K562 (cell line): ENCODE data around the gene ZNF300. TPM values are rescaled to one million over a fixed set of nuclear protein-coding genes. Genes with fewer than 3 reads are reported as not detected.
A peak's percentile ranks its signal among the peaks of the same experiment; 100 is the strongest.

Source experiments
- ATAC-seq: fragments of 200-7000 bp; cut with Tn5 transposase; 3 replicates; pipeline ENCODE4 v1.9.1; 2020; ENCODE audit warnings: moderate library complexity
- BruUV-seq: library from RNA; stranded (reverse); fragments of 400-500 nt; replicated peaks from 2 replicates; lab custom pipeline; 2021; lab: Mats Ljungman, UMichigan
- CTCF ChIA-PET: fragments of 300-600 bp; formaldehyde crosslinking; extraction: SDS; loops from one replicate; lab custom pipeline; 2021; ENCODE audit warnings: low intra/inter-chr PET ratio; lab: Yijun Ruan, JAX
- POLR2A ChIA-PET: fragments of 300-600, 350-650 bp; sonication (Branson Sonifier 250); formaldehyde crosslinking; extraction: SDS; loops from one replicate; lab custom pipeline; 2021; ENCODE audit warnings: antibody characterized with exemption, inconsistent platforms; lab: Yijun Ruan, JAX
- DNase-seq, 4 experiments: peaks; one replicate each; pipeline versions ENCODE4 v3.0.0 to v3.0.0-alpha.2; 2011 to 2018; ENCODE audit warnings: low spot score in 3 of 4, mixed read lengths in 3 of 4; ENCODE audit errors: extremely low read depth in 1 of 4
- FAIRE-seq: peaks from 2 replicates; lab custom pipeline; 2011; peaks lifted over from hg19 to GRCh38; lab: Jason Lieb, UNC
- H2AFZ ChIP-seq: 2 replicates; pipeline ENCODE4 v1.6.0; 2011; ENCODE audit warnings: low read depth, low read length, control low read depth, inconsistent platforms
- H3K27ac ChIP-seq: fragments of 200-600 bp; 3 replicates; pipeline ENCODE4 v1.8.0; 2011; ENCODE audit warnings: low read depth, mild to moderate bottlenecking, control low read depth, inconsistent platforms, low read length, moderate library complexity, mixed read lengths; ENCODE audit errors: extremely low read depth
- H3K27me3 ChIP-seq, 2 experiments: fragments of 300-600 bp in 1 of 2; 2 replicates in 1 of 2; 3 replicates in 1 of 2; pipeline versions ENCODE4 v1.6.0 to v1.8.0; 2011; ENCODE audit warnings: inconsistent platforms in 2 of 2, low read length in 2 of 2, mild to moderate bottlenecking in 1 of 2, mixed read lengths in 1 of 2, moderate library complexity in 1 of 2; ENCODE audit not compliant: control insufficient read depth in 2 of 2, insufficient read depth in 2 of 2
- H3K36me3 ChIP-seq: fragments of 300-600 bp; 3 replicates; pipeline ENCODE4 v1.8.0; 2011; ENCODE audit warnings: mild to moderate bottlenecking, low read length, inconsistent platforms; ENCODE audit not compliant: control insufficient read depth, insufficient read depth
- H3K4me1 ChIP-seq, 2 experiments: fragments of 200-600 bp in 1 of 2; replicated peaks in 1 of 2; 2 replicates in 1 of 2; 3 replicates in 1 of 2; pipeline versions ENCODE4 v1.5.1 to v1.8.0; 2011; ENCODE audit warnings: inconsistent platforms in 2 of 2, low read length in 2 of 2, mild to moderate bottlenecking in 1 of 2, mixed read lengths in 1 of 2, moderate library complexity in 1 of 2; ENCODE audit not compliant: control insufficient read depth in 2 of 2, insufficient read depth in 2 of 2
- H3K4me2 ChIP-seq: 2 replicates; pipeline ENCODE4 v1.6.1; 2011; ENCODE audit warnings: low read length, control low read depth, inconsistent platforms, mixed read lengths; ENCODE audit not compliant: insufficient read depth
- H3K4me3 ChIP-seq: fragments of 200-600 bp; sonication (generic), shearing (Covaris generic); 2 replicates; pipeline ENCODE4 v1.5.1; 2016; ENCODE audit warnings: control low read depth, inconsistent platforms
- H3K79me2 ChIP-seq: fragments of 200-600 bp; 3 replicates; pipeline ENCODE4 v1.8.0; 2011; ENCODE audit warnings: low read length, inconsistent platforms; ENCODE audit not compliant: control insufficient read depth, insufficient read depth
- H3K9ac ChIP-seq, 2 experiments: 2 replicates each; pipeline versions ENCODE4 v1.6.0 to v1.6.1; 2011; ENCODE audit warnings: low read depth in 2 of 2, low read length in 2 of 2, control low read depth in 1 of 2, inconsistent platforms in 1 of 2, mild to moderate bottlenecking in 1 of 2, mixed read lengths in 1 of 2; ENCODE audit not compliant: insufficient read depth in 1 of 2
- H3K9me1 ChIP-seq: one replicate; pipeline ENCODE4 v1.6.0; 2011; ENCODE audit warnings: inconsistent platforms, mild to moderate bottlenecking, low read length, moderate library complexity; ENCODE audit not compliant: control insufficient read depth, insufficient read depth
- H3K9me3 ChIP-seq: replicated peaks from 2 replicates; pipeline ENCODE4 v1.5.1; 2011; ENCODE audit warnings: low read depth, low read length, inconsistent platforms; ENCODE audit not compliant: control insufficient read depth, insufficient read depth
- H4K20me1 ChIP-seq: replicated peaks from 2 replicates; pipeline ENCODE4 v1.6.1; 2011; ENCODE audit warnings: low read length, inconsistent platforms, mixed read lengths; ENCODE audit not compliant: control insufficient read depth, insufficient read depth
- CEBPG ChIP-seq, 3 experiments: fragments of 200-800 bp in 1 of 3; sonication (Bioruptor generic) in 1 of 3; sonication (generic) in 1 of 3; formaldehyde crosslinking in 1 of 3; IDR thresholded peaks in 2 of 3; conservative IDR thresholded peaks in 1 of 3; 2 replicates each; pipeline versions ENCODE4 v1.6.1 to v1.8.0; 2016 to 2022; ENCODE audit warnings: missing compliant biosample characterization in 2 of 3, missing genetic modification characterization in 2 of 3, mild to moderate bottlenecking in 1 of 3, missing genetic modification reagents in 1 of 3
- CREM ChIP-seq: IDR thresholded peaks from 2 replicates; pipeline ENCODE4 v1.6.1; 2014; ENCODE audit warnings: antibody characterized with exemption, low read depth
- ETV6 ChIP-seq, 3 experiments: fragments of 150-350 bp in 1 of 3; sonication (generic) in 1 of 3; formaldehyde crosslinking in 1 of 3; IDR thresholded peaks; 2 replicates each; pipeline versions ENCODE4 v1.6.1 to v1.8.0; 2014 to 2022; ENCODE audit warnings: borderline replicate concordance in 2 of 3, low read depth in 2 of 3, antibody characterized with exemption in 1 of 3, low read length in 1 of 3, mild to moderate bottlenecking in 1 of 3, missing genetic modification reagents in 1 of 3
- GATAD2A ChIP-seq: fragments of 450-650 bp; IDR thresholded peaks from 2 replicates; pipeline ENCODE4 v1.6.1; 2017
- HDAC2 ChIP-seq: fragments of 450-650 bp; IDR thresholded peaks from 2 replicates; pipeline ENCODE4 v1.6.1; 2016; ENCODE audit warnings: mild to moderate bottlenecking
- JUN ChIP-seq, 2 experiments: sonication (generic) in 1 of 2; formaldehyde crosslinking in 1 of 2; IDR thresholded peaks; 2 replicates each; pipeline versions ENCODE4 v1.6.1 to v1.8.0; 2012 to 2022; ENCODE audit warnings: borderline replicate concordance in 2 of 2, mild to moderate bottlenecking in 2 of 2, improper control_type of control experiment in 1 of 2, low read depth in 1 of 2, low read length in 1 of 2, missing genetic modification reagents in 1 of 2
- KLF16 ChIP-seq: IDR thresholded peaks from 2 replicates; pipeline ENCODE4 v1.6.1; 2016; ENCODE audit warnings: antibody characterized with exemption
- MYC ChIP-seq, 2 experiments: fragments of 250-450 bp in 1 of 2; sonication (Bioruptor Pico) in 1 of 2; IDR thresholded peaks; 2 replicates each; pipeline versions ENCODE4 v1.5.1 to v1.6.1; 2012 to 2021; ENCODE audit warnings: low read depth in 2 of 2, borderline replicate concordance in 1 of 2, improper control_type of control experiment in 1 of 2, low read length in 1 of 2, mild to moderate bottlenecking in 1 of 2, moderate library complexity in 1 of 2
- NFE2L1 ChIP-seq: fragments of 450-650 bp; IDR thresholded peaks from 2 replicates; pipeline ENCODE4 v1.6.1; 2016; ENCODE audit warnings: missing genetic modification characterization, low read depth, mild to moderate bottlenecking, missing compliant biosample characterization, moderate library complexity, borderline replicate concordance
- NFXL1 ChIP-seq: fragments of 450-650 bp; formaldehyde crosslinking; IDR thresholded peaks from 2 replicates; pipeline ENCODE4 v1.4.0; 2021; ENCODE audit warnings: mild to moderate bottlenecking
- NR2C2 ChIP-seq, 2 experiments: fragments of 200-800 bp in 1 of 2; sonication (Bioruptor generic) in 1 of 2; sonication (generic) in 1 of 2; formaldehyde crosslinking in 1 of 2; IDR thresholded peaks; 2 replicates each; pipeline versions ENCODE4 v1.6.1 to v1.8.0; 2016 to 2022; ENCODE audit warnings: mild to moderate bottlenecking in 1 of 2, missing compliant biosample characterization in 1 of 2, missing genetic modification characterization in 1 of 2, missing genetic modification reagents in 1 of 2
- RFX5 ChIP-seq: IDR thresholded peaks from 2 replicates; pipeline ENCODE4 v1.6.1; 2011; ENCODE audit warnings: low read depth, mild to moderate bottlenecking, improper control_type of control experiment, low read length
- RNF2 ChIP-seq: sonication (generic); IDR thresholded peaks from 2 replicates; pipeline ENCODE4 v1.6.1; 2016
- WGBS: fragments of 100-300 bp; shearing (Covaris generic); methylation state at CpG from one replicate; pipeline ENCODE4 v1.1.6; 2016; ENCODE audit warnings: low coverage, mixed read lengths; ENCODE audit not compliant: insufficient coverage; ENCODE audit errors: missing lambda C conversion rate; 5-methylcytosine and 5-hydroxymethylcytosine counted together
- in situ Hi-C: fragments of 300-500 bp; cut with MboI; formaldehyde crosslinking; loops from 4 replicates; pipeline ENCODE4 v1.15.0; 2018; ENCODE audit warnings: inconsistent platforms, mixed read lengths
- intact Hi-C: fragments of 100-400 bp; cut with micrococcal nuclease; formaldehyde crosslinking; loops from 2 replicates; pipeline ENCODE4 v1.14.2; 2022
- polyA plus RNA-seq, 8 experiments: library from polyadenylated mRNA; depleted of rRNA in 4 of 8; stranded (reverse) in 5 of 8; unstranded in 3 of 8; fragments of >200 nt; fragmentation: Nextera tagmentation in 2 of 8; fragmentation: Illumina TruSeq in 1 of 8; extraction: Ambion mirVana in 2 of 8; extraction: Trizol in 1 of 8; gene quantifications; 2 replicates each; pipeline versions ENCODE4 v1.2.1 to v1.2.3, GENCODE V29; 2011 to 2014; ENCODE audit warnings: inconsistent platforms in 1 of 8, missing spikeins in 1 of 8
- total RNA-seq, 7 experiments: library from RNA; depleted of rRNA in 6 of 7; stranded (reverse); fragments of >200 nt in 6 of 7; fragmentation: Illumina TruSeq in 2 of 7; extraction: Trizol in 2 of 7; gene quantifications; 2 replicates each; pipeline versions ENCODE4 v1.2.1 to v1.2.3, GENCODE V29; 2011 to 2021; ENCODE audit warnings: low replicate concordance in 1 of 7
- TF ChIP-seq, protein P1 (sequence below): sonication (generic); formaldehyde crosslinking; IDR thresholded peaks from 2 replicates; pipeline ENCODE4 v1.8.0; 2022; ENCODE audit warnings: mild to moderate bottlenecking, missing genetic modification reagents, borderline replicate concordance
- TF ChIP-seq, protein P2 (sequence below): fragments of 250-450 bp; sonication (Bioruptor Pico); IDR thresholded peaks from 2 replicates; pipeline ENCODE4 v1.4.0; 2020

The ZNF300 gene
- total and polyA plus RNA-seq, 9 of the 15 experiments (the other 6 are each of a cell fraction or from before 2014, with no cell fraction given), result 4.4 to 13.2 (median 11.1) TPM

DNA sequence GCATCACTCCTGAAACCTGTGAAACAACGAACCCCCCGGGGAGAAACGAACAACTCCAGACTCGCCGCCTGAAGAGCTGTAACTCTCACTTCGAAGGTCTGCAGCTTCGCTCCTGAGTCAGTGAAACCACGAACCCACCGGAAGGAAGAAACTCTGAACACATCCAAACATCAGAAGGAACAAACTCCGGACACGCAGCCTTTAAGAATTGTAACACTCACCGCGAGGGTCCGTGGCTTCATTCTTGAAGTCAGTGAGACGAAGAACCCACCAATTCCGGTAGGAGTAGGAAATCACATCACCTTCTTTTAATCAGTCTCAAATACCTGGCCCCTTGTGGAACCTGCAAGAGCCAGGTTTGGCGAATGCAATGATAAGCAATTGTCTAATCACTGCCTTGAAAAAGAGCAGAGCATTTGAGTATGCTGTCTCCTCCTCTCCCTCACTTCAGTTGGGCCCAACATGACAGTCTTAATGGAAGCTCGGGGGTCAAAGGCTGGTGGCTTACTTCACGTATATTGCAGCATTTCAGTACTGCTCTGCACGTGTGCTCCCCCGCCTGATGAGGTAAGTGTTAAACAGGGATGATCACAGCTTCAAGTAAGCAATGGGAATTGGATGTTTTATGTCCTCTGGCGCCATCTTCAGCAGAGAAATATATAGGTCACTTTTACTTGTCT is 58.0 kb downstream of the ZNF300 start:
- peaks cover 0 to 5% of the 10 kb centered on the region in 2 experiments; a peak in 3 of 5 replicates for H3K4me1 ChIP-seq
- POLR2A ChIA-PET, result interaction anchor here (0.6 to 1.0 kb wide), 3 partner anchors 46 to 264 kb away, joined by 3 to 4 read pairs (median 3); no protein-coding TSS in a partner anchor
- H3K27ac ChIP-seq, result 0 out of 3 replicates have a peak overlapping the region, but pooled peaks have one; percentile 12
- no peaks in the 10 kb centered on the region for H3K79me2 ChIP-seq
- H2AFZ ChIP-seq, result peak overlapping the region; percentile 52; the same call in 1 of the 2 replicates
- H3K36me3 ChIP-seq, result no peaks in the 10 kb centered on the region
- no peaks in the 10 kb centered on the region for H3K9me3 ChIP-seq
- no peak overlapping the region for H3K9ac ChIP-seq
- H3K4me2 ChIP-seq, result no peak overlapping the region
- ATAC-seq (peak; percentile 97), DNase-seq (peak; percentile 58 to 84 (median 62)), FAIRE-seq (peak; percentile 99)
- H3K9me1 ChIP-seq, result no peaks in the 10 kb centered on the region
- peaks cover 0 to 14% of the 10 kb centered on the region in 2 experiments; a peak in 3 of 5 replicates for H3K27me3 ChIP-seq
- no peaks in the 10 kb centered on the region for H4K20me1 ChIP-seq
- CTCF ChIA-PET, result interaction anchor here (0.7 to 3.7 kb wide), 5 partner anchors 46 to 286 kb away, joined by 3 to 26 read pairs (median 6); partner anchors contain the start of gene RBM22
- in situ Hi-C loops (loop anchor here (5.0 to 10.0 kb wide), 2 partner anchors 284 to 392 kb away; no protein-coding TSS in a partner anchor), intact Hi-C loops (loop anchor here (1.0 to 10.0 kb wide), 7 partner anchors 45 to 409 kb away; no protein-coding TSS in a partner anchor)
- 35% methylated on average over 22 of the region's 22 CpGs for WGBS
- H3K4me3 ChIP-seq, result no peak overlapping the region
- BruUV-seq, result no TSS peak
- TF ChIP-seq NR2C2 (CRISPR knock-in tag; IDR thresholded peaks at IDR 0.05), result peak; percentile 49; the same call in 1 of the 2 replicates
- TF ChIP-seq NR2C2 (tag; IDR thresholded peaks at IDR 0.05), result peak; percentile 53
- TF ChIP-seq CREM, result peak; percentile 65
- TF ChIP-seq, protein P1, sequence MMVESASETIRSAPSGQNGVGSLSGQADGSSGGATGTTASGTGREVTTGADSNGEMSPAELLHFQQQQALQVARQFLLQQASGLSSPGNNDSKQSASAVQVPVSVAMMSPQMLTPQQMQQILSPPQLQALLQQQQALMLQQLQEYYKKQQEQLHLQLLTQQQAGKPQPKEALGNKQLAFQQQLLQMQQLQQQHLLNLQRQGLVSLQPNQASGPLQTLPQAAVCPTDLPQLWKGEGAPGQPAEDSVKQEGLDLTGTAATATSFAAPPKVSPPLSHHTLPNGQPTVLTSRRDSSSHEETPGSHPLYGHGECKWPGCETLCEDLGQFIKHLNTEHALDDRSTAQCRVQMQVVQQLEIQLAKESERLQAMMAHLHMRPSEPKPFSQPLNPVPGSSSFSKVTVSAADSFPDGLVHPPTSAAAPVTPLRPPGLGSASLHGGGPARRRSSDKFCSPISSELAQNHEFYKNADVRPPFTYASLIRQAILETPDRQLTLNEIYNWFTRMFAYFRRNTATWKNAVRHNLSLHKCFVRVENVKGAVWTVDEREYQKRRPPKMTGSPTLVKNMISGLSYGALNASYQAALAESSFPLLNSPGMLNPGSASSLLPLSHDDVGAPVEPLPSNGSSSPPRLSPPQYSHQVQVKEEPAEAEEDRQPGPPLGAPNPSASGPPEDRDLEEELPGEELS (CRISPR knock-in tag), result 0 out of 2 replicates have a peak, but pooled peaks have one; percentile 66
- 0 out of 2 replicates have a peak, but pooled peaks have one; percentile 14 for TF ChIP-seq NFXL1 (CRISPR knock-in tag)
- TF ChIP-seq CEBPG (CRISPR knock-in tag; IDR thresholded peaks at IDR 0.05), result peak; percentile 87
- TF ChIP-seq CEBPG (tag; conservative IDR thresholded peaks at IDR 0.05 in 1 of 2, IDR thresholded peaks at IDR 0.05 in 1 of 2), result peak; percentile 56 to 66; a peak in 2 of 4 replicates
- TF ChIP-seq KLF16, result peak; percentile 48; the same call in 1 of the 2 replicates
- TF ChIP-seq GATAD2A, result no peak
- TF ChIP-seq RFX5, result no peak
- no peak for TF ChIP-seq ETV6 (IDR thresholded peaks at IDR 0.05; ENCODE audit: borderline replicate concordance in 1 of 2, low read depth in 2 of 2, low read length in 1 of 2)
- TF ChIP-seq ETV6 (CRISPR knock-in tag; IDR thresholded peaks at IDR 0.05; ENCODE audit: borderline replicate concordance), result 0 out of 2 replicates have a peak, but pooled peaks have one; percentile 63
- peak; percentile 77 for TF ChIP-seq MYC (IDR thresholded peaks at IDR 0.05; ENCODE audit: low read depth, low read length)
- TF ChIP-seq MYC (CRISPR knock-in tag; IDR thresholded peaks at IDR 0.05; ENCODE audit: borderline replicate concordance, low read depth), result no peak
- peak; percentile 95 for TF ChIP-seq JUN (IDR thresholded peaks at IDR 0.05; ENCODE audit: borderline replicate concordance, low read depth, low read length)
- peak; percentile 98 for TF ChIP-seq JUN (CRISPR knock-in tag; IDR thresholded peaks at IDR 0.05; ENCODE audit: borderline replicate concordance)
- TF ChIP-seq, protein P2, sequence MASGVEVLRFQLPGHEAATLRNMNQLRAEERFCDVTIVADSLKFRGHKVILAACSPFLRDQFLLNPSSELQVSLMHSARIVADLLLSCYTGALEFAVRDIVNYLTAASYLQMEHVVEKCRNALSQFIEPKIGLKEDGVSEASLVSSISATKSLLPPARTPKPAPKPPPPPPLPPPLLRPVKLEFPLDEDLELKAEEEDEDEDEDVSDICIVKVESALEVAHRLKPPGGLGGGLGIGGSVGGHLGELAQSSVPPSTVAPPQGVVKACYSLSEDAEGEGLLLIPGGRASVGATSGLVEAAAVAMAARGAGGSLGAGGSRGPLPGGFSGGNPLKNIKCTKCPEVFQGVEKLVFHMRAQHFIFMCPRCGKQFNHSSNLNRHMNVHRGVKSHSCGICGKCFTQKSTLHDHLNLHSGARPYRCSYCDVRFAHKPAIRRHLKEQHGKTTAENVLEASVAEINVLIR (CRISPR knock-in tag), result peak; percentile 24; the same call in 1 of the 2 replicates
- no peak for TF ChIP-seq NFE2L1 (tag)
- peak; percentile 79 for TF ChIP-seq RNF2
- TF ChIP-seq HDAC2, result peak; percentile 58; the same call in 1 of the 2 replicates
